ENCODE data around the gene MCFD2.

- TF ChIP-seq CTCF (IDR thresholded peaks at IDR 0.05; ENCODE audit: insufficient read depth, low read depth, low read length) (no peak), EZH2 (IDR thresholded peaks at IDR 0.05; ENCODE audit: insufficient read depth, low read length) (no peak)
These were observed 2.0 kb upstream of the MCFD2 start for GRCh38 chr2:46917628-46918027.

Data from astrocyte (in vitro differentiated cells and primary cell).